BLaER1 (cell line): Measurements from ENCODE around the gene CDK6.

Source experiments
- H3K27ac ChIP-seq: shearing (Covaris generic); formaldehyde crosslinking; 2 replicates; pipeline ENCODE4 v1.8.1; 2022
- H3K27me3 ChIP-seq: shearing (Covaris generic); formaldehyde crosslinking; 2 replicates; pipeline ENCODE4 v1.8.1; 2022
- H3K36me3 ChIP-seq: shearing (Covaris generic); formaldehyde crosslinking; 2 replicates; pipeline ENCODE4 v1.8.1; 2022
- H3K4me1 ChIP-seq: shearing (Covaris generic); formaldehyde crosslinking; 2 replicates; pipeline ENCODE4 v1.8.1; 2022
- H3K4me2 ChIP-seq: shearing (Covaris generic); formaldehyde crosslinking; 2 replicates; pipeline ENCODE4 v1.8.1; 2022
- H3K4me3 ChIP-seq: shearing (Covaris generic); formaldehyde crosslinking; 2 replicates; pipeline ENCODE4 v1.8.1; 2022
- H3K9ac ChIP-seq: shearing (Covaris generic); formaldehyde crosslinking; 2 replicates; pipeline ENCODE4 v1.8.1; 2022
- H3K9me3 ChIP-seq: shearing (Covaris generic); formaldehyde crosslinking; 2 replicates; pipeline ENCODE4 v1.8.1; 2022
- H4K20me1 ChIP-seq: shearing (Covaris generic); formaldehyde crosslinking; 2 replicates; pipeline ENCODE4 v1.8.1; 2022
- Cebpa-rat ChIP-seq: shearing (Covaris generic); IDR thresholded peaks from 2 replicates; pipeline ENCODE4 v1.8.1; 2022

Gene CDK6

GRCh38 chr7:92783260-92784201, 52.8 kb downstream of the CDK6 start:
- TF ChIP-seq Cebpa-rat, result no peak
- peaks cover 2% of the 10 kb centered on the region for H3K9me3 ChIP-seq
- no peak overlapping the region for H3K4me2 ChIP-seq
- no peaks in the 10 kb centered on the region for H3K27me3 ChIP-seq
- no peak overlapping the region for H3K27ac ChIP-seq
- no peaks in the 10 kb centered on the region for H3K4me1 ChIP-seq
- no peak overlapping the region for H3K4me3 ChIP-seq
- H4K20me1 ChIP-seq, result peaks cover 50% of the 10 kb centered on the region
- H3K36me3 ChIP-seq, result peaks cover under 1% of the 10 kb centered on the region; the same call in 1 of the 2 replicates
- H3K9ac ChIP-seq, result no peak overlapping the region

GRCh38 chr7:92782855-92783254, 53.5 kb downstream of the CDK6 start:
- H4K20me1 ChIP-seq, result peaks cover 50% of the 10 kb centered on the region
- TF ChIP-seq Cebpa-rat, result no peak
- no peak overlapping the region for H3K4me2 ChIP-seq
- H3K27ac ChIP-seq, result no peak overlapping the region
- H3K36me3 ChIP-seq, result peaks cover 1% of the 10 kb centered on the region; the same call in 1 of the 2 replicates
- H3K4me3 ChIP-seq, result no peak overlapping the region
- peaks cover 3% of the 10 kb centered on the region; the same call in 1 of the 2 replicates for H3K9me3 ChIP-seq
- H3K27me3 ChIP-seq, result no peaks in the 10 kb centered on the region
- H3K9ac ChIP-seq, result no peak overlapping the region
- no peaks in the 10 kb centered on the region for H3K4me1 ChIP-seq

- Histone ChIP-seq H3K9me3 (peaks cover 8% of the 10 kb centered on the region), H3K27me3 (no peaks in the 10 kb centered on the region), H3K9ac (no peak overlapping the region), H4K20me1 (peaks cover 50% of the 10 kb centered on the region), H3K36me3 (peaks cover 7% of the 10 kb centered on the region; the same call in 1 of the 2 replicates), H3K4me2 (no peak overlapping the region), H3K4me3 (no peak overlapping the region), H3K27ac (no peak overlapping the region), H3K4me1 (no peaks in the 10 kb centered on the region)
- no peak for TF ChIP-seq Cebpa-rat
These were observed 54.1 kb downstream of the CDK6 start for GRCh38 chr7:92782236-92782635.

GRCh38 chr7:92781117-92781720, 55.2 kb downstream of the CDK6 start:
- Histone ChIP-seq H3K9ac (no peak overlapping the region), H4K20me1 (peaks cover 50% of the 10 kb centered on the region), H3K4me3 (no peak overlapping the region), H3K4me2 (no peak overlapping the region), H3K4me1 (no peaks in the 10 kb centered on the region), H3K36me3 (peaks cover 9% of the 10 kb centered on the region; the same call in 1 of the 2 replicates), H3K27ac (no peak overlapping the region), H3K9me3 (peaks cover 13% of the 10 kb centered on the region), H3K27me3 (no peaks in the 10 kb centered on the region)
- TF ChIP-seq Cebpa-rat, result no peak

- peaks cover 9% of the 10 kb centered on the region; the same call in 1 of the 2 replicates for H3K36me3 ChIP-seq
- no peaks in the 10 kb centered on the region for H3K4me1 ChIP-seq
- no peak overlapping the region for H3K27ac ChIP-seq
- no peaks in the 10 kb centered on the region for H3K27me3 ChIP-seq
- H4K20me1 ChIP-seq, result peaks cover 34% of the 10 kb centered on the region
- no peak overlapping the region for H3K9ac ChIP-seq
- no peak for TF ChIP-seq Cebpa-rat
- no peak overlapping the region for H3K4me3 ChIP-seq
- H3K4me2 ChIP-seq, result no peak overlapping the region
- peaks cover 13% of the 10 kb centered on the region for H3K9me3 ChIP-seq
These were observed 57.4 kb downstream of the CDK6 start for GRCh38 chr7:92778972-92779371.

- Histone ChIP-seq H3K27ac (no peak overlapping the region), H4K20me1 (peaks cover 24% of the 10 kb centered on the region), H3K27me3 (no peaks in the 10 kb centered on the region), H3K4me3 (no peak overlapping the region), H3K9ac (no peak overlapping the region), H3K4me2 (no peak overlapping the region), H3K9me3 (peaks cover 13% of the 10 kb centered on the region), H3K4me1 (no peaks in the 10 kb centered on the region), H3K36me3 (peaks cover 15% of the 10 kb centered on the region)
- TF ChIP-seq Cebpa-rat, result no peak
These were observed 58.4 kb downstream of the CDK6 start for GRCh38 chr7:92777993-92778392.

GRCh38 chr7:92773808-92774207, 62.6 kb downstream of the CDK6 start:
- H3K4me2 ChIP-seq, result no peak overlapping the region
- H3K9ac ChIP-seq, result no peak overlapping the region
- TF ChIP-seq Cebpa-rat, result no peak
- 0 out of 2 replicates have a peak, but pooled peaks cover 8% of the 10 kb centered on the region for H4K20me1 ChIP-seq
- no peak overlapping the region for H3K4me3 ChIP-seq
- H3K4me1 ChIP-seq, result no peaks in the 10 kb centered on the region
- H3K27ac ChIP-seq, result no peak overlapping the region
- H3K9me3 ChIP-seq, result peaks cover 13% of the 10 kb centered on the region
- H3K27me3 ChIP-seq, result no peaks in the 10 kb centered on the region
- H3K36me3 ChIP-seq, result peaks cover 21% of the 10 kb centered on the region

GRCh38 chr7:92769844-92770243, 66.5 kb downstream of the CDK6 start:
- Histone ChIP-seq H3K9me3 (no peaks in the 10 kb centered on the region), H3K27me3 (no peaks in the 10 kb centered on the region), H3K4me3 (no peak overlapping the region), H3K27ac (no peak overlapping the region), H3K4me1 (no peaks in the 10 kb centered on the region), H3K4me2 (no peak overlapping the region), H3K36me3 (peaks cover 36% of the 10 kb centered on the region), H4K20me1 (0 out of 2 replicates have a peak, but pooled peaks cover 12% of the 10 kb centered on the region), H3K9ac (no peak overlapping the region)
- no peak for TF ChIP-seq Cebpa-rat

GRCh38 chr7:92769394-92769699, 67.0 kb downstream of the CDK6 start:
- Histone ChIP-seq H3K36me3 (peaks cover 38% of the 10 kb centered on the region), H3K9me3 (no peaks in the 10 kb centered on the region), H4K20me1 (0 out of 2 replicates have a peak, but pooled peaks cover 12% of the 10 kb centered on the region), H3K4me2 (no peak overlapping the region), H3K9ac (no peak overlapping the region), H3K4me1 (no peaks in the 10 kb centered on the region), H3K4me3 (no peak overlapping the region), H3K27ac (no peak overlapping the region), H3K27me3 (no peaks in the 10 kb centered on the region)
- no peak for TF ChIP-seq Cebpa-rat
